Measurements from ENCODE around the gene CDKAL1. TPM values are rescaled to one million over a fixed set of nuclear protein-coding genes. Genes with fewer than 3 reads are reported as not detected.

The CDKAL1 gene
- total RNA-seq, 4 donors from 2014 or later: 13.5 to 21.2 (median 17.3) TPM

GRCh38 chr6:20757761-20758160 is 223.5 kb downstream of the CDKAL1 start:
- 66 to 76% methylated on average over 2 of the region's 2 CpGs for WGBS, 2 donors
- peaks cover 0 to 7% (median 0%) of the 10 kb centered on the region in 4 donors for H3K9me3 ChIP-seq

GRCh38 chr6:20763296-20763695 is 229.0 kb downstream of the CDKAL1 start:
- Histone ChIP-seq H3K4me1 (no peaks in the 10 kb centered on the region), H3K27me3 (no peaks in the 10 kb centered on the region), H3K9me3 (no peaks in the 10 kb centered on the region), H3K27ac (no peak overlapping the region), H3K36me3 (peaks cover 0 to 17% (median 0%) of the 10 kb centered on the region in 3 donors), H3K4me3 (no peak overlapping the region)
- 75 to 78% methylated on average over 4 of the region's 4 CpGs for WGBS, 2 donors
- no peak for TF ChIP-seq EP300 (IDR thresholded peaks at IDR 0.05)
- no peak for TF ChIP-seq POLR2A (IDR thresholded peaks at IDR 0.05)
- TF ChIP-seq CTCF (IDR thresholded peaks at IDR 0.05): no peak
- DNase-seq (ENCODE audit: low spot score in 2 of 2): no peak

More at GRCh38 chr6:20757761-20758160, 223.5 kb downstream of the CDKAL1 start:
- H3K36me3 ChIP-seq: peaks cover 0 to 11% (median 0%) of the 10 kb centered on the region in 3 donors
- H3K4me1 ChIP-seq: no peaks in the 10 kb centered on the region
- H3K4me3 ChIP-seq: no peak overlapping the region
- TF ChIP-seq EP300 (IDR thresholded peaks at IDR 0.05) (no peak), POLR2A (IDR thresholded peaks at IDR 0.05) (no peak), CTCF (IDR thresholded peaks at IDR 0.05) (no peak)
- DNase-seq (ENCODE audit: low spot score in 2 of 2): no peak
- no peaks in the 10 kb centered on the region for H3K27me3 ChIP-seq
- no peak overlapping the region for H3K27ac ChIP-seq

GRCh38 chr6:20769631-20770030 is 235.4 kb downstream of the CDKAL1 start:
- no peak for DNase-seq (ENCODE audit: low spot score in 2 of 2)
- no peaks in the 10 kb centered on the region for H3K36me3 ChIP-seq
- 87 to 92% methylated on average over 3 of the region's 3 CpGs for WGBS, 2 donors
- H3K4me3 ChIP-seq: no peak overlapping the region
- TF ChIP-seq CTCF (IDR thresholded peaks at IDR 0.05) (no peak), EP300 (IDR thresholded peaks at IDR 0.05) (no peak), POLR2A (IDR thresholded peaks at IDR 0.05) (no peak)
- no peak overlapping the region for H3K27ac ChIP-seq
- no peaks in the 10 kb centered on the region for H3K27me3 ChIP-seq
- H3K4me1 ChIP-seq: peaks cover 0 to 3% (median 0%) of the 10 kb centered on the region in 4 donors
- H3K9me3 ChIP-seq: no peaks in the 10 kb centered on the region

- WGBS, 2 donors: 60 to 64% methylated on average over 1 of the region's 1 CpG
- no peak for TF ChIP-seq POLR2A (IDR thresholded peaks at IDR 0.05)
- no peak for TF ChIP-seq EP300 (IDR thresholded peaks at IDR 0.05)
- TF ChIP-seq CTCF (IDR thresholded peaks at IDR 0.05): no peak
- Histone ChIP-seq H3K4me1 (peaks cover 0 to 3% (median 0%) of the 10 kb centered on the region in 4 donors), H3K9me3 (no peaks in the 10 kb centered on the region), H3K36me3 (no peaks in the 10 kb centered on the region), H3K27me3 (no peaks in the 10 kb centered on the region), H3K4me3 (no peak overlapping the region), H3K27ac (no peak overlapping the region)
- no peak for DNase-seq (ENCODE audit: low spot score in 2 of 2)
These were observed 236.5 kb downstream of the CDKAL1 start for GRCh38 chr6:20770773-20771172.

- H3K27ac ChIP-seq: no peak overlapping the region
- no peaks in the 10 kb centered on the region for H3K36me3 ChIP-seq
- H3K4me1 ChIP-seq: peaks cover 0 to 3% (median 0%) of the 10 kb centered on the region in 4 donors
- no peaks in the 10 kb centered on the region for H3K9me3 ChIP-seq
- 79 to 81% methylated on average over 6 of the region's 6 CpGs for WGBS, 2 donors
- H3K4me3 ChIP-seq: no peak overlapping the region
- no peaks in the 10 kb centered on the region for H3K27me3 ChIP-seq
- TF ChIP-seq POLR2A (IDR thresholded peaks at IDR 0.05): no peak
- TF ChIP-seq EP300 (IDR thresholded peaks at IDR 0.05): no peak
- TF ChIP-seq CTCF (IDR thresholded peaks at IDR 0.05): no peak
- DNase-seq (ENCODE audit: low spot score in 2 of 2): no peak
These were observed 237.2 kb downstream of the CDKAL1 start for GRCh38 chr6:20771409-20771808.

All from tibial nerve (tissue), 4 donors.